Right ventricle myocardium inferior (tissue), 1 donor: ENCODE results near the gene TRAPPC3. TPM values are rescaled to one million over a fixed set of nuclear protein-coding genes. Genes with fewer than 3 reads are reported as not detected.

ENCODE experiments used
- ATAC-seq: fragments of 200-7000 bp; cut with Tn5 transposase; one replicate; pipeline ENCODE4 v1.9.1; 2020; ENCODE audit warnings: mild to moderate bottlenecking, moderate library complexity
- DNase-seq: peaks from one replicate; pipeline ENCODE4 v3.0.0; 2021; ENCODE audit errors: missing footprints
- intact Hi-C: fragments of 100-400 bp; cut with DNase I; formaldehyde crosslinking; loops from one replicate; pipeline ENCODE4 v1.11.0; 2022
- total RNA-seq: library from RNA; stranded (reverse); fragmentation: NEBNext Ultra II Directional; extraction: Animal tissue kit (Norgen Biotek cat#: 25700); gene quantifications from one replicate; pipeline ENCODE4 v1.2.1, GENCODE V29; 2021
- donor health status: DM: no; HTN: yes; CAD: no; lungs with severe emphysema.

Gene TRAPPC3
- total RNA-seq, 1 donor from 2014 or later: 53.9 TPM

DNA sequence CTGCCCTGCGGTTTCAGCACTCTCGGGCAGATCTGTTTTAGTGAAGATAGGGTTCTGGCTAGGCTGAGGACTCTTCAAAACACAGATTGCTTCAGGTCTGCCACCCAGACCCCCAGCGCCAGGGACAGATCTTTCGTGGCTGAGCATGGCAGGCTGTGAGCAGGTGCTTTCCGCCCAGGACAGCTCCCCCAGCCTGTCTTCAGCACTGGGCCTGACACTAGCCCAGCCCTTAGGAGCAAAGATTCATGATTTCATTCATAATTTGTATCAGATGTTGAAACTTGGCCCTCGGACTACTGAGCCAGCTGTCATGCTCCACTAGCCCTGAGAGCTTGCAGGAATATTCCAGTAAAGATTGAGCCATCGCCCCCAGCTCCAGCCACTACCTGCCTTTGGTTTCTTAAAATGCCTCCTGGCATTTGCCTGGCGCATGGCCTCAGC, 54.6 kb downstream of the TRAPPC3 start:
- no peak for DNase-seq
- no peak for ATAC-seq
- intact Hi-C loops: no loop called here

DNA sequence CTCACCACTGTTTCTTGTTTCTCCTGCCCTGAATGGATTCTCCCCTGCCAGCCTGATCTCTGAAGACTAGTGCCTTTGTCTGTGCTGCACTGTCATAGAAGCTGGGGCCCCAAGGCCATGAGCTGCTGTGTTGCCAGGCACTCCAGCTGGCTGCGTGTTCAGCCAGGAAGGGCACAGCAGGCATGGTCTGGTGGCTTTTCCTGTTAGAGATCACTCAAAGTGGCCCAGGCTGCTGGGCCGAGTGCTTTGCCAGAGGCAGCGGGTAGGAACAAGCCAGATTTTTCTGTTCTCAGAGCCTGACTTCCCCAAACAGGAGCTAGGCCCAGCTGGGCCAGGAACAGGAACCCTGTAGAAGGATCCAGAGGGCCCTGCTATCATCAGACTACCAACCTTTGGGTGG, 55.4 kb downstream of the TRAPPC3 start:
- ATAC-seq (peak; percentile 44), DNase-seq (no peak)
- intact Hi-C loops: no loop called here

GRCh38 chr1:36093226-36093625, 56.1 kb downstream of the TRAPPC3 start:
- intact Hi-C loops: no loop called here
- DNase-seq: no peak
- no peak for ATAC-seq

GRCh38 chr1:36092798-36093185, 56.5 kb downstream of the TRAPPC3 start:
- intact Hi-C loops: no loop called here
- DNase-seq (no peak), ATAC-seq (no peak)

- ATAC-seq: no peak
- no peak for DNase-seq
- intact Hi-C loops: no loop called here
Measured at GRCh38 chr1:36092166-36092797, 57.0 kb downstream of the TRAPPC3 start.

GRCh38 chr1:36091698-36092097, 57.6 kb downstream of the TRAPPC3 start:
- no peak for DNase-seq
- intact Hi-C loops: no loop called here
- ATAC-seq: no peak

- ATAC-seq (no peak), DNase-seq (no peak)
- intact Hi-C loops: no loop called here
Measured at GRCh38 chr1:36091141-36091540, 58.1 kb downstream of the TRAPPC3 start.

- ATAC-seq: no peak
- intact Hi-C loops: loop anchor here (10.0 kb wide), 2 partner anchors 205 to 235 kb away; partner anchors contain the start of gene AGO1
- no peak for DNase-seq
Measured at GRCh38 chr1:36089393-36090121, 59.7 kb downstream of the TRAPPC3 start.

DNA sequence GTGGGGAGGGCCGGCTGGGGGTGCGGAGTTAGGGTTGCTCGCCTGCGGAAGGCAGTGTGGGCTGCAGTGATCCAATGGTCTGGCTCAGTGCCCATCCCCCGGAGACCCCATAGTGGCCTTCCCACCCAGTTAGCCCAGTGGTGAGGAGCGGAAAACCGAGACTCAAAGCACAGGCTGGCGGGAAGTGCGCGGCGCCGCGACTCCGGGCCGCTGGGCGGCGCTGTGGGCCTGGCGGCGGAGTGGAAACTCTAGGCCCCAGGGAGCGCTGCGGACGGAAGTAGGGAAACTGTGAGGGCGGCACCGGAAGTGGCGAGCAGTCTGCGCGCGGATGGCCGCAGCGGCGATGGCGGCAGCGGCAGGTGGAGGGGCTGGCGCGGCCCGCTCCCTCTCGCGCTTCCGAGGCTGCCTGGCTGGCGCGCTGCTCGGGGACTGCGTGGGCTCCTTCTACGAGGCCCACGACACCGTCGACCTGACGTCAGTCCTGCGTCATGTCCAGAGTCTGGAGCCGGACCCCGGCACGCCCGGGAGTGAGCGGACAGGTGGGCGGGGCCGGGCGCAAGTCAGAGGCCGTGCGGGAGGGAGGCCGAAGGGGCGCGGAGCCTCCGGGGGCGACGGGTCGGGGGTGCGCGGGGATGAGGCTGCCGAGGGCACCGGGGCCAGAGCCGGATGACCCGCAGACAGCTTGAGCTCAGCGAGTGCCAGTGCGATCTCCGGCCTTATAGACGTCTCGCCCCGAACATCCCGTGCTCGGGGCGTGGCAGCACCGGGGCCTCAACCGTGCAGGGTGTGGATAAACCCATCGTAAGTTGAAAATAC, 60.5 kb downstream of the TRAPPC3 start, which contains the start of gene ADPRS:
ADPRS (plus strand) TSS at position 316 of the 816 bp plus-strand sequence; CDS start at position 329, 13 bp downstream.
- intact Hi-C loops: loop anchor here (10.0 kb wide), 2 partner anchors 204 to 234 kb away; partner anchors contain the start of gene AGO1
- ATAC-seq: peak; percentile 94

GRCh38 chr1:36088265-36088576, 61.1 kb downstream of the TRAPPC3 start:
- DNase-seq (no peak), ATAC-seq (peak; percentile 6)
- intact Hi-C loops: loop anchor here (10.0 kb wide), 2 partner anchors 203 to 233 kb away; partner anchors contain the start of gene AGO1

More for the DNA sequence above, 60.5 kb downstream of the TRAPPC3 start, which contains the start of gene ADPRS:
- DNase-seq: peak; percentile 94

GRCh38 chr1:36087233-36088123, 61.8 kb downstream of the TRAPPC3 start:
- intact Hi-C loops: loop anchor here (10.0 kb wide), 2 partner anchors 203 to 233 kb away; partner anchors contain the start of gene AGO1
- DNase-seq: no peak
- no peak for ATAC-seq

Other genes starting within 250 kb of the TRAPPC3 start
- gene AGO3, start 218.4 kb downstream of the TRAPPC3 start, total RNA-seq: 12.0 TPM
- not detected for gene TEKT2, start 65.4 kb downstream of the TRAPPC3 start, total RNA-seq
- gene ADPRS, start 60.6 kb downstream of the TRAPPC3 start, total RNA-seq: 18.1 TPM
- 1.0 TPM for gene COL8A2, start 24.3 kb downstream of the TRAPPC3 start, total RNA-seq
- 383 TPM for gene MAP7D1, start 6.7 kb upstream of the TRAPPC3 start, total RNA-seq
- 60.1 TPM for gene THRAP3, start 75.0 kb upstream of the TRAPPC3 start, total RNA-seq
- gene SH3D21, start 156.9 kb upstream of the TRAPPC3 start, total RNA-seq: 1.6 TPM
- gene EVA1B, start 174.2 kb upstream of the TRAPPC3 start, total RNA-seq: 10.9 TPM
- gene STK40, start 236.4 kb upstream of the TRAPPC3 start, total RNA-seq: 77.9 TPM
- gene LSM10, start 248.4 kb upstream of the TRAPPC3 start, total RNA-seq: 59.3 TPM